Esophagus squamous epithelium (tissue), 5 donors: Measurements from ENCODE around the gene GALNT10. TPM values are rescaled to one million over a fixed set of nuclear protein-coding genes. Genes with fewer than 3 reads are reported as not detected.

Experiments used
- DNase-seq: peaks from one replicate; lab custom pipeline; 2025; lab: John Stamatoyannopoulos, UW
- H3K27ac ChIP-seq, 4 donors: fragments of 200-600 bp; sonication (generic); one replicate each; pipeline ENCODE4 v1.5.1; 2016 to 2019; ENCODE audit warnings: mild to moderate bottlenecking in 1 of 4
- H3K27me3 ChIP-seq, 4 donors: fragments of 200-600 bp; sonication (generic); 1 replicate in 3 of 4; 2 replicates in 1 of 4; pipeline versions ENCODE4 v1.5.1 to v1.6.0; 2017 to 2021; ENCODE audit warnings: antibody characterized with exemption in 1 of 4
- H3K36me3 ChIP-seq, 3 donors: fragments of 200-600 bp; sonication (generic); one replicate each; pipeline ENCODE4 v1.5.1; 2016 to 2019
- H3K4me1 ChIP-seq, 3 donors: fragments of 200-600 bp; sonication (generic); one replicate each; pipeline ENCODE4 v1.5.1; 2017 to 2019
- H3K4me3 ChIP-seq, 4 donors: fragments of 200-600 bp; sonication (generic); 1 replicate in 3 of 4; 2 replicates in 1 of 4; pipeline ENCODE4 v1.5.1; 2016 to 2019; ENCODE audit warnings: mild to moderate bottlenecking in 2 of 4, moderate library complexity in 1 of 4
- H3K9me3 ChIP-seq, 3 donors: fragments of 200-600 bp; sonication (generic); one replicate each; pipeline ENCODE4 v1.5.1; 2016 to 2019
- CTCF ChIP-seq, 6 experiments: fragments of 450-650 bp in 4 of 6; fragments of 200-600 bp in 2 of 6; sonication (generic) in 2 of 6; IDR thresholded peaks; one replicate each; pipeline ENCODE4 v1.5.1; 2016 to 2019; ENCODE audit warnings: antibody characterized with exemption in 6 of 6, mild to moderate bottlenecking in 4 of 6, moderate library complexity in 4 of 6
- POLR2A ChIP-seq, 4 donors: fragments of 450-650 bp; IDR thresholded peaks; one replicate each; pipeline ENCODE4 v1.6.1; 2017; ENCODE audit warnings: antibody characterized with exemption in 4 of 4, mild to moderate bottlenecking in 4 of 4, moderate library complexity in 3 of 4
- WGBS, 2 donors: methylation state at CpG; one replicate each; pipeline ENCODE4 v1.1.5; 2018; 5-methylcytosine and 5-hydroxymethylcytosine counted together
- intact Hi-C: fragments of 100-400 bp; cut with DNase I; formaldehyde crosslinking; loops from one replicate; pipeline ENCODE4 v1.15.0; 2022
- total RNA-seq, 4 donors: library from RNA; depleted of rRNA; stranded (reverse); fragments of >200 nt; gene quantifications; one replicate each; pipeline ENCODE4 v1.1.0, GENCODE V29; 2016
- donor health status: DM: yes; HTN: yes; CAD: no.

GALNT10 gene
- total RNA-seq, 4 donors from 2014 or later = 3.6 to 47.2 (median 9.0) TPM

GRCh38 chr5:154166901-154167791 lies 23.4 kb upstream of the GALNT10 start:
- DNase-seq = no peak
- H3K27ac ChIP-seq = no peak overlapping the region
- WGBS, 2 donors = 44 to 78% methylated on average over 1 to 2 of the region's 2 CpGs
- no peak overlapping the region for H3K4me3 ChIP-seq
- H3K27me3 ChIP-seq = peaks cover 0 to 23% (median 0%) of the 10 kb centered on the region in 4 donors
- intact Hi-C loops = no loop called here
- H3K36me3 ChIP-seq = no peaks in the 10 kb centered on the region
- no peaks in the 10 kb centered on the region for H3K9me3 ChIP-seq
- TF ChIP-seq CTCF (IDR thresholded peaks at IDR 0.05) = no peak
- H3K4me1 ChIP-seq = no peaks in the 10 kb centered on the region

GRCh38 chr5:154168395-154168794 lies 22.1 kb upstream of the GALNT10 start:
- no peak for DNase-seq
- Histone ChIP-seq H3K27me3 (peaks cover 0 to 22% (median 0%) of the 10 kb centered on the region in 4 donors), H3K9me3 (no peaks in the 10 kb centered on the region), H3K27ac (no peak overlapping the region), H3K4me1 (no peaks in the 10 kb centered on the region), H3K36me3 (no peaks in the 10 kb centered on the region), H3K4me3 (no peak overlapping the region)
- no peak for TF ChIP-seq CTCF (IDR thresholded peaks at IDR 0.05)
- TF ChIP-seq POLR2A (IDR thresholded peaks at IDR 0.05) = no peak
- WGBS, 2 donors = 69% methylated on average over 2 of the region's 2 CpGs
- intact Hi-C loops = no loop called here

GRCh38 chr5:154172785-154173184 lies 17.7 kb upstream of the GALNT10 start:
- no peak for DNase-seq
- no peaks in the 10 kb centered on the region for H3K36me3 ChIP-seq
- H3K27me3 ChIP-seq = no peaks in the 10 kb centered on the region
- H3K27ac ChIP-seq = no peak overlapping the region
- WGBS, 2 donors = 97 to 100% methylated on average over 2 of the region's 2 CpGs
- no peaks in the 10 kb centered on the region for H3K4me1 ChIP-seq
- no peak overlapping the region for H3K4me3 ChIP-seq
- TF ChIP-seq CTCF (IDR thresholded peaks at IDR 0.05) = no peak
- TF ChIP-seq POLR2A (IDR thresholded peaks at IDR 0.05) = no peak
- no peaks in the 10 kb centered on the region for H3K9me3 ChIP-seq
- intact Hi-C loops = no loop called here

- H3K4me3 ChIP-seq = no peak overlapping the region
- peaks cover 0 to 12% (median 0%) of the 10 kb centered on the region in 4 donors for H3K27me3 ChIP-seq
- no peak for TF ChIP-seq CTCF (IDR thresholded peaks at IDR 0.05)
- TF ChIP-seq POLR2A (IDR thresholded peaks at IDR 0.05) = no peak
- H3K27ac ChIP-seq = no peak overlapping the region
- intact Hi-C loops = no loop called here
- H3K9me3 ChIP-seq = no peaks in the 10 kb centered on the region
- H3K4me1 ChIP-seq = no peaks in the 10 kb centered on the region
- DNase-seq = no peak
- H3K36me3 ChIP-seq = no peaks in the 10 kb centered on the region
- 47 to 79% methylated on average over 1 of the region's 1 CpG for WGBS, 2 donors
Observed at GRCh38 chr5:154174091-154174490, 16.4 kb upstream of the GALNT10 start.

- no peak for TF ChIP-seq CTCF (IDR thresholded peaks at IDR 0.05)
- no peak for TF ChIP-seq POLR2A (IDR thresholded peaks at IDR 0.05)
- H3K9me3 ChIP-seq = no peaks in the 10 kb centered on the region
- H3K36me3 ChIP-seq = no peaks in the 10 kb centered on the region
- no peak overlapping the region for H3K27ac ChIP-seq
- DNase-seq = no peak
- 10 to 13% methylated on average over 2 of the region's 2 CpGs for WGBS, 2 donors
- no peaks in the 10 kb centered on the region for H3K4me1 ChIP-seq
- H3K27me3 ChIP-seq = peaks cover 0 to 20% (median 0%) of the 10 kb centered on the region in 4 donors
- intact Hi-C loops = loop anchor here (5.0 kb wide), 1 partner anchor 99 kb away; no protein-coding TSS in a partner anchor
- H3K4me3 ChIP-seq = no peak overlapping the region
Observed at GRCh38 chr5:154176181-154176580, 14.4 kb upstream of the GALNT10 start.
